Activated CD4-positive, CD25-positive, alpha-beta regulatory T cell (primary cell): ENCODE data around the gene DOCK1.
"Not testable (repeated sequence)": the region's sequence is repeated elsewhere in the genome, so short reads cannot be mapped to it uniquely, and the experiment has no call there.

Experiments used
- DNase-seq, 4 experiments: peaks; one replicate each; lab custom pipeline; 2025; lab: John Stamatoyannopoulos, UW

DOCK1 gene

DNA sequence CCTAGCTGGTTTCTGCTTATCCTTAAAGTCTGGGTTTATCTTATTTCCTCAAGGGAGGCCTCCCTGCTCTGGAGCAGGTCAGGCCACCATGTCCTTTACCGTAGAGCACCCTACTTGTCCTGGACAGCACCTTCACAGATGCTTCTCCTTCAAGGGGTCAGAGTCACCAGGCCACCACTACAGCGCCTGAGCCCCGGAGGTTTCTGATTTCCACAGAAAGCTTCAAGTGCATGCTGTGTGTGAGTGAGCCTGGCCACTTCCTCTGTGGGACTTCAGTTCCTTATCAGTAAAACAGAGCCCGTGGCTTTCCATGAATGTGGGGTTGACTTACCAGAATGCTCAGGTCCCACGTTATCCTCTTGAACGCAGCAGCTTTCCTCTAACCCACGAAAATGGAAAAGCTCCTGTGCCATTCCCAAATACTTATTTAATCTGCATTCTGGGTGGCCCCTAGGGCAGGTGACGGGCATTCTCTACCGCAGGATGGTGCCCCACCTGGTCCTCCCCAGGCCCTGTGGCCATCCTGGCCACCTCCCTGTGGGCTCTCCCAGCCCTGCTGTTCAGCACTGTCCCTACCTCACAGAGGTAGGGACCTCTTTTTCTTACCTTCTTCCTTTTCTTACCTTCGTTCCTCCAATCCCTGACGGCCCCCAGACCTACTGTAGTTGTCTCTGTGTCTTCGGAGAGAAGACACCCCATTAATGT is 1.4 kb upstream of the DOCK1 start:
- no peak for DNase-seq

DNA sequence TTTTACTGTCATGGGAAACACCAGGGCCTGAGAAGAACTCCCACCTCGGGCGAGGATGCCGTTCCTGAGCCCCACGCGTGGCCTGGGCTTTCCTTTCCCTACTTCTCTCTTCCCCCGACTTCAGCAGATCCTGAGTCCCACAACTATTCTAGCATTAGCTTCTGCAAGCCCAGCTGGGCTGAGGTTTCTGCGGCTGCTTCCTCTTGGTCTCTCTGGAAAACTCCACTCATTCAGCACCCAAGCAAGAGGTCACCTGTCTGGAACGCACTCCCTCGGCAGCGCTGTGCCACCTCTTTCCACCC is 761 bp upstream of the DOCK1 start:
- no peak for DNase-seq

DNA sequence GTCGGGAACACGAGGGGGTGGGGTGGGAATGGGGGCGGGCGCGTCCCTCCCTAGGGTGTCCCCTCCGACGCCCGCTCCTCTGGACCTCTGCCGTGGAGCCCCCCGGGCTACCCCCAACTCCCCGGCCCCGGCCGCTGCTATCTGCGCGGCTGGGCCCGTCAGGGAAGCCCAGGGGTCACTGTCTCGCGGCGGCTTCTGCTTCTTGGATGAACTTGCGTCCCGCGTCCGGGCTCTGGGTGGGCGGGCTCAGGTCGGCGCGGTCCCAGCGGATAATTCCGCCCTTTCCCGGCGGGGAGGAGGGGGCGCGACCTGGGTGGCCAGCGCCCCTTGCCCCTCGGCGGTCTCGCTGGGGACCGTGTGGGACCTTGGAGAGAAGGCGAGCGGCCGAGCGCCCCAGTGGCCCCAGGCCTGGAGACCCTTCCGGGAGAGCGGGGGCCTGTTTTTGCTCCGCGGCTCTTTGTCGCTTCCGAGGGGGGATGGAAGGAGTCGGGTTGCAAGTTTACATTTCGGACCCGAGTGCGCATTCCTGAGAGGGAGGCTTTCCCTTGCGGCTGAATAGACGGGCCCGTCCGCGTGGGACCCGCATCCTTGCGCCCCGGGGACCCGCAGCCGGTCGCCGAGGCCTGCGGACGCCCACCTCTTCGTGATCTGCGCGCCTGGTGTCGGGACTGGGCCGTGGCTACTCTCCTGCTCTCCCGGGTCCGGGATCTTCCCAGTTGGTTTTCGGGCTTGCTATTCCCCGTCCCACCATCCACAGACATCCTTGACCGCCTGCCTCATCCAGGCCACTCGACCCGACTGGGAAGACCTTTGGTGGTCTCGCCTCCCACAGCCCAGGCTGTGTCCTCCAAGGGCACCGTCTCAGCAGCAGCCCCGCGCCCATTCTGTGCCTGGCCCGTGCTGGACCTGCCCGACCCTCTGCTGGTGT is 812 bp downstream of the DOCK1 start:
- no peak for DNase-seq

DNA sequence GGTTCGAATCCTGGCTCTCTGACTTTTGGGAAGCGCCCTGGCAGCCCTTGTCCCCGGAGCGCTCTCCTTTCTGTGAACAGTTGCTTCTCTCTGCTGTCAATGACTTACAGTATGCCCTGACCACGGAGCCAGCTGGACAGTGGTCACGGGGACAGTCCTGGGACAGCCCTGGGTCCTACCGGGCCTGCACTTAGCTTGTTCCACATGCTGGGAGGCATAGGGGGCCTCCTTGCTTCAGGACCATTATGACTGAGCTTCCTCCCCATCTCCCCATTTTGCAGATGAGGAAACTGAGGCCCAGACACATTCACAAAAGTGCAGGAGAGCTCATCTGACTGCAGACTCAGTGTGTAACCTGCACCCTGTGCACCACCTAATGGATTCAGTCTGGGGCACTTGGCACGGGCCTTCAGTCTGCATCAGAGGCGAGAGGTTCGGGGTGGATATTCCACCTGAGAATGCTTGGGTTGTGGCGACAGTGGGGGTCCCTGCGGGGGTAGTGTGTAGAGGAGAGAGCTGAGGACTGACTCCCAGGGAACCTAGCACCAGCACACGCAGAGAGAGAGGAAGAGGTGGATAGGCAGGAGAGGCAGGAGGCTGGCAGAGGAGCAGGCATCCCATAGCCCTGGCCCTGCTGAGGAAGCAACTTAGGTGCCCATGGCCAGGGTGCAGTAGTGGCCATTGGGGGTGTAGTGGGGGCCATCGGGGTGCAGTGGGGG is 1.6 kb downstream of the DOCK1 start:
- no peak for DNase-seq

DNA sequence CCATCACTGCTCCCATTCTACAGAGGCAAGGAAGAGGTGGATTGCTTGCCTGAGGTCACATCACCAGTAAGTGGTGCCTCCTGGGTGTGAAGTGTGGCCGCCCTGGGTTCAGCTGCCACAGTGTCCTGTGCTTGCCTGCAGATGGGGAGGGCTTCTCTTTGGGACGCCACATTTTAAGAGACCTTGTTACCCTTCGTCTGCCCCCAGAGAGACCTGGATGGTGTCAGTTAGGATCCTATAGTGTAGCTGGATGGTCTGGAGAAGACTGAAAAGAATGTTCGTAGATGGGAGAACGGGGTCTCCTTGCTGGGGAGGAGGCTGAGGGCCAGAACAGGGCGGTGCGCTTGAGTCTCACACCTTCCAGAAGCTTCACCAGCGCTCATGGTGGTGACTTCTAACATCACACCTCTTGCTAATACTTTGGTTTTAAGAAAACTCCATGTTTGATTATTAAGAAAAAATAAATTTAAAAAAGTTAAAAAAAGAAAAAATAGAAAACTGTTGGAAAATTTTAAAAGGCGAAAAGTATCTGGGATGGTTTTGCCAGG is 2.3 kb downstream of the DOCK1 start:
- no peak for DNase-seq

DNA sequence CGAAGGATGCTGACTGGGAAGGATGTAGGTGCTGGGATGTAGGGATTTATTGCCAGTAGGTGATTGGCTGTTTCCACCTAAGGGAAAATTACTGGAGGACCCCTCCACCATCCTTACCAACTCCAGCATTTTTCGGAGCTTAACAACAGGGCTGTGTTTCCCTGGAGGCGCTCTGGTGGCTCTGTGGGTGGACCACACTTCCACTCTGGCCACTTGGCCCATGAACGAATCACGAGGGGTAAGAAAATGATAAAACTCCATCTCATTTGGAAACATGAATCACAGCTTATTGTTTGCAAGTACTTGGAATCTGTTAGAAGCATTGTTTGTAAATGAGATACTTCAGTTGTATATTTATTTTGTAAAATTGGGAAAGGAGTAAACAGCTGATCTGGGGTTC is 3.0 kb downstream of the DOCK1 start:
- no peak for DNase-seq

DNA sequence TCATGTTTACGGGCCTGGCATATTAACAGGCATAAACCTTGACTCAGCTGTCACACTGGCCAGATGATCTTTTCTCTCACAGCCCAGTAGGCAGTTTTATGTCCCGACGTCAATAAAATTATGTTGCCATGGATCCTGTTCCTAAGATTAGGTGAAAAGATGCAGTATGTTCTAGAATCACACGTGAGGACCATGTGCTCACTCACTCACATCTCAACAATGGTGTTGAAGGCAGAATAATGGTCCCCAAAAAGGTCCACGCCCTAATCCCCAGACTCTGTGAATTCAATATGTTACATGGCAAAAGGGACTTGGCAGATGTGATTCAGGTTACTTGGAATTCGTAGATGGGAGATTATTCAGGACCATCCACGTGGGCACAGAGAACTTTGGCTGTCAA is 3.5 kb downstream of the DOCK1 start:
- DNase-seq, result no peak

DNA sequence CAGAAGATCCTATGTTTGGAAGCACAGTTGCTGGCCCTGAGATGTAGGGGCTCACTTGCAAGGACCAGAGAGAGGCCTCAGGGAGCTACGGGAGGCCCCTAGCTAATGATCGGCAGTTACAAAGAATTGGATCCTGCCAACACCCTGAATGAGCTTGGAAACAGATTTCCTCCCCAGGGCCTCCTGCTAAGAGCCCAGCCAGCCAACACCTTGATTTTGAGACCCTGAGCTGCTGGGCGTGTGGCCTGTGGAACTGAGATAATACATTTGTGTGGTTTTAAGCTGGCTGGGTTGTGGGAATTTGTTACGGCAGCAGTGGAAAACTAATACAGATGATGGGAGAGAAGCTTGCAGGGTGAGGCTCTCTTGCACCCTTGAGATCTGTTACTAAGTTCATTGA is 3.9 kb downstream of the DOCK1 start:
- no peak for DNase-seq

DNA sequence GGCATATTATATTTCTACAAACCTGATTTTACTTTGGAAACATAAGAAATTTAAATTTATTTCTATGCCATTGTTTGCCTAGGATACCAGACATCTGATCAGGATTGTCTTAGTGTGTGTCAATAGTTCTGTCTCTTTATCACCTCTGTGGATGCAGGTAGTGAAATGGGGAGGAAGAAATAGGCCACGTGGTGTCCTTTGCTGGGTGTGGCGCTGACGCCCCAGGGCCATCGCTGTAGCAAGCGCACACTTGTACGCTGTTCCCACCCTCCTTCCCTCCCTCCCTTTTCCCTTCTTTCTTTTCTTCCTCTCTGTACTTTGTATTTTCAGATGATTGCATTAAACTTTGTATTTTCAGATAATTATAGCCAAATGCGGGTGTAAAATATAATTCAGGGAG is 5.0 kb downstream of the DOCK1 start:
- no peak for DNase-seq

DNA sequence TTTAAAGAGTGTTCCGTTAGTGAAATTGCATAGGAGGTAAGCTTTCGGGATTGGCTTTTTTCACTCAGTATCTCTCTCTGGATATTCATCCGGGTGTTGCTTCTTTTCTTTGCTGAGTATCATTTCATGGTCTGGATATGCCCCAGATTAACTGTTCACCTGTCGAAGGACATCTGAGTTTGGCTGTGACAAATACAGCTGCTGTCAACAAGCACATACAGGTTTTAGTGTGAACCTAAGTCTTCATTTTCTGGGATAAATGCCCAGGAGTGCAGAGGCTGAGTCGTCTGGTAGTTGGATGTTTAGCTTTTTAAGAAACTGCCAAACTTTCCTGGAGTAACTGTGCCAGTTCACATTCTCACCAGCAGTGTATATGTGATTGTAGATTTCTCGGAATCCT is 5.6 kb downstream of the DOCK1 start:
- DNase-seq, result no peak

DNA sequence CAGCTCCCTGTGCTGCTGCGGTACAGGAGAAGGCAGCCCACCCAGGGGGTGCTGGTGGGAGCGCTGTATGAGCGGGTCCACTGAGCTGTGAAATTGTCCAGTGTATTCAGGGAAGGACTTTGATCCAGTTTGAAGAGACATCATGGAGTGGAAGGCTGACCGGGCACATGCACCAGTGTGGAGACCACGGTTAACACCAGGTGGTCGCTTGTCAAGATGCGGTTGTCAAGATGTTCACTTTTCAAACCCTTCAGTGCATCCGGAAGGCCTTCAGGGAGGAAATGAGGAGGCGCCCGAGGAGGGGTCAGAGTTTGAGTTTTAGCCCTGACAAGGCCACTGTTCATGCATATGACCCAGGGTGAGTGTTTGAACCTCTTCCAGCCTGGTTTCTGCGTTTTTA is 6.1 kb downstream of the DOCK1 start:
- no peak for DNase-seq

DNA sequence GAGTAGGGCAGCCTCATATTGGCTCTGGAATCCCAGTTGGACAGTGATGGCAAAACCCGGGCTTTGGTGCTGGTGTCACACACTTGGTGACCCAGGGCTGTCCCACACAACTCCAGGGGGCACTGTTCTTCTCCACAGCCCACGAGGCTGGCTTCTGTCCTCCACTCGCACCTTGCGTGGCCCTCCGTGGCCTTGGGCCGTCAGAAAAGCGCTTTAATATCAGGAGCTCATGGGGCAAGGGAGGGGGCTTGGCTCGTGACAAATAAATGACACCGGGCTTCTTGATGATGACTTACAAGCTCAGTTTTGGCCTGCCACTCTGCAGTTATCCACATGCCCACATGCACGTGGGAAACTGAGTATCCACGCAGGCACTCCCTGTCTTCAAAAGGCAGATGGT is 8.1 kb downstream of the DOCK1 start:
- DNase-seq, result no peak

DNA sequence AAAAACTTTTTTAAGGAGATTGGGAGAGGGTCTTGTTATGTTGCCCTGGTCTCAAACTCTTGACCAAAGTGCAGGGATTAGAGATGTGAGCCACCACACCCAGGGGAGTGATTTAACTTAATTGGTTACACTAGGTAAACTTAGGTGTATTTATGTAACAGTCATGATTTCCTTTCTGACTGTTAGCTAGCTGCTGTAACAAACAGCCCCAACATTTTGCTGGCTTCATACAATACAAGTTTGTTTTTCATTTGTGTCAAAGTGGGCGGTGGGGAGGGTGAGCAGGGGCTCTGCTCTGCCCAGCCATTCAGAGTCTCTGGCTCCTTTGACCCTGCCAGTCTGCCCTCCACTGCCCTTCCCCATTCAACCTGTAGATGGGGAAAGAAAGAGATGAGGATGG is 9.3 kb downstream of the DOCK1 start:
- no peak for DNase-seq

DNA sequence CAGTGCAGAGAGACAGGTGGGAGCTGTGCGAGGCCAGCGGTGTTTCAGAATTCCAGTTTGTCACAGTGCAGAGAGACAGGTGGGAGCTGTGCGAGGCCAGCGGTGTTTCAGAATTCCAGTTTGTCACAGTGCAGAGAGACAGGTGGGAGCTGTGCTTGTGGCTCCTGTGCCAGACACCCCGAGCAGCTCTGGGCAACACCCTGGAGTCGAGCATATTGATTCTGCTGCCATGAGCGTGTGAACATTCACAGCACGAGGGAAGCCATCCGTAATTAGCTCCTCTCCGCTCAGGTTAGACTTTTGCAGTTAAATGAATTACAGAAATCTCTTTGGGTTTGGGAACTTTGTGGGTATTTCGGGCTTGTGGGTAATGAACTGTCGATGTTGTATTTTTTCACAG is 11.7 kb downstream of the DOCK1 start:
- not testable (repeated sequence) for DNase-seq

DNA sequence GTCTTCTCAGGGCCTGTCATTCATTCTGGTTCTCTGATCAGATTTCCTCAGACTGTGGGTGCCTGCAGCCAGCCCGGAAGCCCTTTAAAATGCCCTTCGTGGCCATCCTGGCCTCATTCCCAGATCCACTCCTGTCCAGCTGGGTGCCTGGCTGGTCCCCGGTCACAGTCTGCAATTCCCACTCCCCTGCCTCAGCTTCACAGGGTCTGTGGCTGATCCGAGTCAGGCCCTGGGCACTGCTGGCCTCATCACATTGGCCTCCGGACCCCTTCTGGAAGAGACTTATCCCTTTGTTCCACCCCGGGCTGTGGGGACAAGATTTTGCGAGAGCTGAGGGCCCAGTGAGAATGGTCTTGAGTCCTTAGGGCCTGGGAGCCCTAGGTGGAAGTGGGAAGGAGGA is 12.1 kb downstream of the DOCK1 start:
- DNase-seq, result no peak

DNA sequence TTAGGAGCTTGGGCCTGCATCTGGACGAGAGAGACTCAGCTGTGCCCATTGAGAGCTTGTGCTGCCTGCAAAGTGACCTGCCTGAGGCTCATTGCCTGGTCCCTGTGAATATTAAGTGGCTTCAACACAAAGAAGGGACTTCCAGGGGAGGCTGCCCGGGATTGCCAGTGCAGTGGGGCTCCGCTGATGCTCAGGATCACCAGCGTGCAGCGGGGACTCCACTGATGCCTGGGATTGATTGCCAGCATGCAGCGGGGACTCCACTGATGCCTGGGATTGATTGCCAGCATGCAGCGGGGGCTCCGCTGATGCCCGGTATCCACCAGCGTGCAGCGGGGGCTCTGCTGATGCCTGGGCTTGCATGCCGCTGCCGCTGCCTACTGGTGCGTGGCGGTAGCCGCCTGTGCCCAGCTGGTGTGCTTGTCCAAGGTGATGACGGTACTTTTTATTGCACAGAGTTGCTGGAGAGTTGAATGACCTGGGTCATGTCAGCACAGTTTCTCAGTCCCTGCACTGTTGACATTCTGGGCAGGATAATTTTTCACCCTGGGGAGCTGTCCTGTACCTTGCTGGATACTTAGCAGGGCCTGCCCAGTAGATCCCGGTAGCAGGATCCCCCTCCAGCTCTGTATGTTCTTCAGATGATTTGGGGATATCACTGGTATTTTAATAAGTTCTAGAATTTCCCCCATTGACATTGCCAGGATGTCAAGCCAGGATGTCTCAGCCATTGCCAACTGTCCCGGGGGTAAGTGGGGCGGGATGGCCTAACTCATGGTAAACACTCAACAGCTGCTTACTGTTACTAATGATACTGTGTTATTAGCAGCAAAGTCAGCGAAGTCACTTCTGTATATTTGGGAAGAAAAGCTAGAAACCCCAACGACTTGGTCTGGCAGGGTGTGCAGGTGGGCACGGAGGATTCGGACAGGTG is 13.0 kb downstream of the DOCK1 start:
- no peak for DNase-seq

DNA sequence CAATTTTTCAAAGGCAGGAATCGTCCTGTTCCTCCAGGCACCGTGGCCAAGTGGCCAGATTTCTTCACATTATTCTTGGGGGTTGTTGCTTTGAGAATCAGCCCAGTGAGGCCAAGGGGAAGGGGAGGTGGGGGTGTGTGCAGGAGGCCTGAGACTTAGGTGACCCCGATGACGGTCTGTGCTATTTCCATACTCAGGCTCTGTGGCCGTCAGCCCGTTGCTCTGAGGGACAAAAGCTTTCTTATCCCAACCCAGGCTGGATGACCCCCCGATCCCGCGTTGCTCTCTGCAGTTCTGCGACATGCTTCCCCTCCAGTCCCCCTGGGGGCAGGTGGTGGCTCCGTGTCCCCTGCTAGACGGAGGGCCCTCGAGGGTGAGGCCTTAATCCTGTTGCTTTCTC is 14.2 kb downstream of the DOCK1 start:
- DNase-seq, result no peak

DNA sequence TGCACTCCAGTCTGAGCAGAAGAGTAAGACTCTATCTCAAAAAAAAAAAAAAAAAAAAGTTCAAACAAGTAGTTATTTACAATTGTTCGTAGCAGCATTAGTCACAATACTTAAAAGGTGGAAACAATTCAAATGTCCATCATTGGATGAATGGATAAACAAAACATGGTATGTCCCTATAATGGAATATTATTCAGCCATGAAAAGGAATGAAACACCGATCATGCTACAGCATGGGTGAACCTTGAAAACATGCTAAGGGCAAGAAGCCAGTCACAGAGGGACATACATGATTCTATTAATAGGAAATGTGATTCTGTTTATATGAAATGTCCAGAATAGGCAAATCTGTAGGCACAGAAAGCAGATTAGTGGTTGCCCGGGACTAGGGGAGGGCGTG is 15.9 kb downstream of the DOCK1 start:
- DNase-seq, result no peak

DNA sequence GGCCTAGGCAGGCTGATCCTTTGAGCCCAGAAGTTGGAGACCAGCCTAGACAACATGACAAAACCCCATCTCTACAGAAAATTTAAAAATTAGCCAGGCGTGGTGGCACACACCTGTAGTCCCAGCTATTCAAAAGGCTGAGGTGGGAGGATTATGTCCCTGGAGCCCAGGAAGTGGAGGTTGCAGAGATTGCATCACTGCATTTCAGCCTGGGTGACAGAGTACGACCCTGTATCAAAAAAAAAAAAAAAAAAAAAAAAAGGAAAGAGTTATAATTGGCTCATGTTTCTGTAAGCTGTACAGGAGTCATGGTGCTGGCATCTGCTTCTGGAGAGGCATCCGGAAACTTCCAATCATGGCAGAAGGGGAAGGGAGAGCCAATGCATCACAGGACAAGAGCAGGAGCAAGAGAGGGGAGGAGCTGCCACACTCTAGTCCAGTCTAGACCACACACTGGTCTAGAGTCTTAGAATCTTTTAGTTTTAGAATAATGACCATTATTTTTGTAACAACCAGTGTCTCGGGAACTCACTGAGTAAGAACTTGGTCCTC is 16.8 kb downstream of the DOCK1 start:
- DNase-seq, result no peak

DNA sequence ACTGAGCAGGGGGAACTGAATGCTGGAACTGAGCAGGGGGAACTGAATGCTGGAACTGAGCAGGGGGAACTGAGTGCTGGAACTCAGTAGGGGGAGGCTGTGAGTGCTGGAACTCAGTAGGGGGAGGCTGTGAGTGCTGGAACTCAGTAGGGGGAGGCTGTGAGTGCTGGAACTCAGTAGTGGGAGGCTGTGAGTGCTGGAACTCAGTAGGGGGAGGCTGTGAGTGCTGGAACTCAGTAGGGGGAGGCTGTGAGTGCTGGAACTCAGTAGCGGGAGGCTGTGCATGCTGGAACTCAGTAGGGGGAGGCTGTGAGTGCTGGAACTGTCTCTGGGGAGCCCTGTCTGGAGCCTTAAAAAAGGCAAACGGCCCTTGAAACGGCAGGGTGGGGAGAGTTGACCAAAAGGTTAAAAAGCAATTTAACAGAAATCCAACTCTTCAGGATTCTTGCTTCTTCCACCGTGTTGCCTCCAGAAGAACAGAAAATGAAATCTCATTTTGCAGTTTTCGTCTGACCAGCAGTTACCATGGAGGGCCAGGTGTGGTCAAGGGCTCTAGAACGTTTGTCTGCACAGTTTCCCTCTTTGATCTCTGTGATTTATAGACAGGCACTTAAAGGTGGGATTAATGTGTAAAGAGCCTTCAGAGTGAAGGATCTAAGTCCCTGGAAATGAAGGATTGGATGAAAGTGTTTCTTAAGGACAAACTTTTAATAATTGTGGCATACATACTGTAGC is 19.1 kb downstream of the DOCK1 start:
- DNase-seq, result no peak

DNA sequence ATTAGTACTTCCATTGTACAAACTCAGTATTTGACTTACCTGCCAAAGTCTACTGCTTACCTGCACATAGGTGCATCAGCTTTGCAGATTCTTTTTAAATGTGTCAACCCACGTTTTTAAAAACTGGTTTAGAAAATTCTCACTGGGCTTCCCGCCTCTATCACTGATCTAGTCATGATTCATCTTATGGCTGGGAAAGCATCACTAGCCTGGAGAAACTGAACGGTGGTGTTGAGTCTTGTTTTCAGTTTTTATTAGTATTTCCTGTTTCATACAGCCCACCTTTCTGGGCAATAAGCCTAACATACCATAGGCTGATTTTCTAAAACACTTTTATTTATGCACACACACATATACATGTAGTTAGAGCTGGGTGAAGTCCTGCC is 19.7 kb downstream of the DOCK1 start:
- no peak for DNase-seq
